ENCODE measurements around the gene ZNF638.

ZNF638 gene
- total RNA-seq = 155 to 183 (median 162) reads per million in 3 donors

GRCh38 chr2:71331581-71332434 is at the start of gene ZNF638:
Gene ZNF638 (plus strand): TSS chr2:71331782. CDS start chr2:71348955, 17,173 bp downstream.
- peak; percentile 81 to 88 (median 85) for DNase-seq
- Histone ChIP-seq H3K4me1 (ENCODE audit: control insufficient read depth, insufficient read depth, low read length, poor library complexity, severe bottlenecking) (peaks cover 4% of the 10 kb centered on the region), H3K27ac (ENCODE audit: insufficient read depth, low read length, poor library complexity, severe bottlenecking) (peak within 1 kb of the TSS; percentile 95), H3K36me3 (ENCODE audit: control insufficient read depth, insufficient read depth, low read length) (no peaks in the 10 kb centered on the region), H3K9me3 (ENCODE audit: control insufficient read depth, low read length) (no peaks in the 10 kb centered on the region), H3K27me3 (replicated peaks; ENCODE audit: control insufficient read depth, insufficient read depth, low read length, poor library complexity, severe bottlenecking) (peaks cover 5% of the 10 kb centered on the region), H3K4me3 (ENCODE audit: insufficient read depth, low read depth, low read length, poor library complexity, severe bottlenecking) (peak within 1 kb of the TSS; percentile 95)

- H3K27ac ChIP-seq (ENCODE audit: insufficient read depth, low read length, poor library complexity, severe bottlenecking) = no peak overlapping the region
These were observed 49.6 kb upstream of the ZNF638 start for GRCh38 chr2:71281950-71282349.

GRCh38 chr2:71282493-71282892 is 49.1 kb upstream of the ZNF638 start:
- no peak for DNase-seq
- Histone ChIP-seq H3K9me3 (ENCODE audit: control insufficient read depth, low read length) (no peaks in the 10 kb centered on the region), H3K27ac (ENCODE audit: insufficient read depth, low read length, poor library complexity, severe bottlenecking) (no peak overlapping the region), H3K4me3 (ENCODE audit: insufficient read depth, low read depth, low read length, poor library complexity, severe bottlenecking) (no peak overlapping the region), H3K27me3 (replicated peaks; ENCODE audit: control insufficient read depth, insufficient read depth, low read length, poor library complexity, severe bottlenecking) (peaks cover 25% of the 10 kb centered on the region), H3K4me1 (ENCODE audit: control insufficient read depth, insufficient read depth, low read length, poor library complexity, severe bottlenecking) (peaks cover 3% of the 10 kb centered on the region), H3K36me3 (ENCODE audit: control insufficient read depth, insufficient read depth, low read length) (no peaks in the 10 kb centered on the region)

More at GRCh38 chr2:71281950-71282349, 49.6 kb upstream of the ZNF638 start:
- DNase-seq = no peak
- Histone ChIP-seq H3K27me3 (replicated peaks; ENCODE audit: control insufficient read depth, insufficient read depth, low read length, poor library complexity, severe bottlenecking) (peaks cover 29% of the 10 kb centered on the region), H3K9me3 (ENCODE audit: control insufficient read depth, low read length) (no peaks in the 10 kb centered on the region), H3K4me1 (ENCODE audit: control insufficient read depth, insufficient read depth, low read length, poor library complexity, severe bottlenecking) (peaks cover 8% of the 10 kb centered on the region), H3K4me3 (ENCODE audit: insufficient read depth, low read depth, low read length, poor library complexity, severe bottlenecking) (no peak overlapping the region), H3K36me3 (ENCODE audit: control insufficient read depth, insufficient read depth, low read length) (no peaks in the 10 kb centered on the region)

GRCh38 chr2:71283131-71283530 is 48.5 kb upstream of the ZNF638 start:
- Histone ChIP-seq H3K27me3 (replicated peaks; ENCODE audit: control insufficient read depth, insufficient read depth, low read length, poor library complexity, severe bottlenecking) (peaks cover 19% of the 10 kb centered on the region), H3K27ac (ENCODE audit: insufficient read depth, low read length, poor library complexity, severe bottlenecking) (no peak overlapping the region), H3K4me3 (ENCODE audit: insufficient read depth, low read depth, low read length, poor library complexity, severe bottlenecking) (no peak overlapping the region), H3K9me3 (ENCODE audit: control insufficient read depth, low read length) (no peaks in the 10 kb centered on the region), H3K4me1 (ENCODE audit: control insufficient read depth, insufficient read depth, low read length, poor library complexity, severe bottlenecking) (no peaks in the 10 kb centered on the region), H3K36me3 (ENCODE audit: control insufficient read depth, insufficient read depth, low read length) (no peaks in the 10 kb centered on the region)
- no peak for DNase-seq

- no peak overlapping the region for H3K27ac ChIP-seq (ENCODE audit: insufficient read depth, low read length, poor library complexity, severe bottlenecking)
- peaks cover 11% of the 10 kb centered on the region for H3K27me3 ChIP-seq (replicated peaks; ENCODE audit: control insufficient read depth, insufficient read depth, low read length, poor library complexity, severe bottlenecking)
- no peak overlapping the region for H3K4me3 ChIP-seq (ENCODE audit: insufficient read depth, low read depth, low read length, poor library complexity, severe bottlenecking)
- no peaks in the 10 kb centered on the region for H3K4me1 ChIP-seq (ENCODE audit: control insufficient read depth, insufficient read depth, low read length, poor library complexity, severe bottlenecking)
- DNase-seq = no peak
- no peaks in the 10 kb centered on the region for H3K36me3 ChIP-seq (ENCODE audit: control insufficient read depth, insufficient read depth, low read length)
- no peaks in the 10 kb centered on the region for H3K9me3 ChIP-seq (ENCODE audit: control insufficient read depth, low read length)
These were observed 45.9 kb upstream of the ZNF638 start for GRCh38 chr2:71285706-71286105.

- H3K9me3 ChIP-seq (ENCODE audit: control insufficient read depth, low read length) = no peaks in the 10 kb centered on the region
- no peak overlapping the region for H3K4me3 ChIP-seq (ENCODE audit: insufficient read depth, low read depth, low read length, poor library complexity, severe bottlenecking)
- no peaks in the 10 kb centered on the region for H3K27me3 ChIP-seq (replicated peaks; ENCODE audit: control insufficient read depth, insufficient read depth, low read length, poor library complexity, severe bottlenecking)
- no peaks in the 10 kb centered on the region for H3K36me3 ChIP-seq (ENCODE audit: control insufficient read depth, insufficient read depth, low read length)
- H3K27ac ChIP-seq (ENCODE audit: insufficient read depth, low read length, poor library complexity, severe bottlenecking) = no peak overlapping the region
- H3K4me1 ChIP-seq (ENCODE audit: control insufficient read depth, insufficient read depth, low read length, poor library complexity, severe bottlenecking) = no peaks in the 10 kb centered on the region
- no peak for DNase-seq
These were observed 40.2 kb upstream of the ZNF638 start for GRCh38 chr2:71291398-71291797.

- DNase-seq = no peak
- Histone ChIP-seq H3K36me3 (ENCODE audit: control insufficient read depth, insufficient read depth, low read length) (no peaks in the 10 kb centered on the region), H3K4me3 (ENCODE audit: insufficient read depth, low read depth, low read length, poor library complexity, severe bottlenecking) (no peak overlapping the region), H3K4me1 (ENCODE audit: control insufficient read depth, insufficient read depth, low read length, poor library complexity, severe bottlenecking) (no peaks in the 10 kb centered on the region), H3K27ac (ENCODE audit: insufficient read depth, low read length, poor library complexity, severe bottlenecking) (no peak overlapping the region), H3K27me3 (replicated peaks; ENCODE audit: control insufficient read depth, insufficient read depth, low read length, poor library complexity, severe bottlenecking) (no peaks in the 10 kb centered on the region), H3K9me3 (ENCODE audit: control insufficient read depth, low read length) (no peaks in the 10 kb centered on the region)
These were observed 39.4 kb upstream of the ZNF638 start for GRCh38 chr2:71292159-71292558.

- DNase-seq = no peak
- no peaks in the 10 kb centered on the region for H3K36me3 ChIP-seq (ENCODE audit: control insufficient read depth, insufficient read depth, low read length)
- H3K27ac ChIP-seq (ENCODE audit: insufficient read depth, low read length, poor library complexity, severe bottlenecking) = no peak overlapping the region
These were observed 32.7 kb upstream of the ZNF638 start for GRCh38 chr2:71298914-71299313.

GRCh38 chr2:71299507-71299906 is 32.1 kb upstream of the ZNF638 start:
- Histone ChIP-seq H3K4me1 (ENCODE audit: control insufficient read depth, insufficient read depth, low read length, poor library complexity, severe bottlenecking) (no peaks in the 10 kb centered on the region), H3K36me3 (ENCODE audit: control insufficient read depth, insufficient read depth, low read length) (no peaks in the 10 kb centered on the region), H3K4me3 (ENCODE audit: insufficient read depth, low read depth, low read length, poor library complexity, severe bottlenecking) (no peak overlapping the region), H3K27me3 (replicated peaks; ENCODE audit: control insufficient read depth, insufficient read depth, low read length, poor library complexity, severe bottlenecking) (no peaks in the 10 kb centered on the region), H3K27ac (ENCODE audit: insufficient read depth, low read length, poor library complexity, severe bottlenecking) (no peak overlapping the region), H3K9me3 (ENCODE audit: control insufficient read depth, low read length) (no peaks in the 10 kb centered on the region)
- DNase-seq = no peak

More at GRCh38 chr2:71298914-71299313, 32.7 kb upstream of the ZNF638 start:
- H3K4me3 ChIP-seq (ENCODE audit: insufficient read depth, low read depth, low read length, poor library complexity, severe bottlenecking) = no peak overlapping the region
- no peaks in the 10 kb centered on the region for H3K27me3 ChIP-seq (replicated peaks; ENCODE audit: control insufficient read depth, insufficient read depth, low read length, poor library complexity, severe bottlenecking)
- H3K4me1 ChIP-seq (ENCODE audit: control insufficient read depth, insufficient read depth, low read length, poor library complexity, severe bottlenecking) = no peaks in the 10 kb centered on the region
- no peaks in the 10 kb centered on the region for H3K9me3 ChIP-seq (ENCODE audit: control insufficient read depth, low read length)

GRCh38 chr2:71303849-71304248 is 27.7 kb upstream of the ZNF638 start:
- Histone ChIP-seq H3K9me3 (ENCODE audit: control insufficient read depth, low read length) (no peaks in the 10 kb centered on the region), H3K27ac (ENCODE audit: insufficient read depth, low read length, poor library complexity, severe bottlenecking) (no peak overlapping the region), H3K4me3 (ENCODE audit: insufficient read depth, low read depth, low read length, poor library complexity, severe bottlenecking) (no peak overlapping the region), H3K4me1 (ENCODE audit: control insufficient read depth, insufficient read depth, low read length, poor library complexity, severe bottlenecking) (no peaks in the 10 kb centered on the region), H3K27me3 (replicated peaks; ENCODE audit: control insufficient read depth, insufficient read depth, low read length, poor library complexity, severe bottlenecking) (no peaks in the 10 kb centered on the region), H3K36me3 (ENCODE audit: control insufficient read depth, insufficient read depth, low read length) (no peaks in the 10 kb centered on the region)
- no peak for DNase-seq

Data from effector memory CD4-positive, alpha-beta T cell (primary cell).